Stimulated activated CD8-positive, alpha-beta memory T cell treated with anti-CD3 and anti-CD28 coated beads, Interleukin-7, amount 100 ng/mL, for 48 hours (primary cell): Measurements from ENCODE around the gene ADARB2.
"Not testable (repeated sequence)": the region's sequence is repeated elsewhere in the genome, so short reads cannot be mapped to it uniquely, and the experiment has no call there.

Experiments
- DNase-seq, 2 donors: peaks; one replicate each; pipeline ENCODE4 v3.0.0-alpha.2; 2020; ENCODE audit warnings: low read depth in 1 of 2; ENCODE audit errors: extremely low read depth in 1 of 2

ADARB2 gene

GRCh38 chr10:1552406-1552805, 184.9 kb downstream of the ADARB2 start:
- no peak for DNase-seq

DNA sequence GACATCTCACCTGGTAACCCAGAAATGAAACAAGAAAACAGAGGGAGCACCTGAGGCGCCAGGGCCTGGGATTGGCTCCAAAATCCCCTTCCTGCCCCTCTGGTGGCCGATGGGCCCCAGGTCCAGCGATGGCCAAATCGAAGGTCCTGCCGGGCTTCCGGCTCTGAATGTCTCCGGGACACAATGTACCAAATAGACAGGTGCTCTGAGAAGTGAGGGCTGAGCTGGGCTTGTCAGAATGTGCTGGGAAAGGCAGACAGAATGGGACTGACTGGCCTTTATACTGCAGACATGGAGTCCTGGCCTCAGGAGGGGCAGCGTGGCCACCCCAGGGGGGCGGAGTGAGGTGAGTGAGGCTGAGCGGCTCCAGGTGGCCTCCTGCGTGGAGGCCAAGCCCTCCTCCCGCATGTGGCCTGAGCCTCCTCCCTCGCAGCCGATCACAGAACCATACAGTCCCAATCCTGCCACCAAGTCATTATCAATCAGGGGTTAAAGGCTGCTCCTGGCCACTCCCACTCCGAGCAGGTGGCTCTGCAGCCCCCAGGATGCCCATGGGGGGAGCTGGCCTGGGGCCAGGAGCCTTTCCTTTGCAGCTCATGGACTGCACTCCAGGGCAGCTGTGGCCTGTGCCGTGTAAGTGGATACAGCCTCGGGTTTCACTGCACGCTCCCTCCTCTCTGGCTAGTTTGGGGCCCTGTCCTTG, 185.5 kb downstream of the ADARB2 start:
- DNase-seq: no peak

DNA sequence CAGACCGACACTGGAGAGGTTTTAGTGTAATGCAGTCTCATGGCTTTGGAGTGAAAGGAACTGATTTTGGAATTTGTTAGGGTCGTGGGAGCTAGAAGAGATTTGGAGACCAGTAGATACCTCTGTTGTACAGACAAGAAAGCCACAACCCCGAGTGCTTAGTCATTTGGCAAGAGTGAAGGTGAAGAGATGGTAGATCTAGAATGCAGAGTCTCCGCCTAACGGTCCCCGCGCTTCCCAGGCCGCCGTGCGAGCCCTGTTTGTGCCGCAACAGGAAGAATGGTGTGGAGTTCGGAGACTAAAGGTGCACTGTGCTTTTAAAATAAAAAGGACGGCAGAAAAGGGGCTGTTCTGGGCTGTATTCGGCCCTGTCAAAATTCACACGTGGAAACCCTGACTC, 186.7 kb downstream of the ADARB2 start:
- DNase-seq: no peak

- DNase-seq: no peak
Measured at GRCh38 chr10:1550291-1550595, 187.1 kb downstream of the ADARB2 start.

DNA sequence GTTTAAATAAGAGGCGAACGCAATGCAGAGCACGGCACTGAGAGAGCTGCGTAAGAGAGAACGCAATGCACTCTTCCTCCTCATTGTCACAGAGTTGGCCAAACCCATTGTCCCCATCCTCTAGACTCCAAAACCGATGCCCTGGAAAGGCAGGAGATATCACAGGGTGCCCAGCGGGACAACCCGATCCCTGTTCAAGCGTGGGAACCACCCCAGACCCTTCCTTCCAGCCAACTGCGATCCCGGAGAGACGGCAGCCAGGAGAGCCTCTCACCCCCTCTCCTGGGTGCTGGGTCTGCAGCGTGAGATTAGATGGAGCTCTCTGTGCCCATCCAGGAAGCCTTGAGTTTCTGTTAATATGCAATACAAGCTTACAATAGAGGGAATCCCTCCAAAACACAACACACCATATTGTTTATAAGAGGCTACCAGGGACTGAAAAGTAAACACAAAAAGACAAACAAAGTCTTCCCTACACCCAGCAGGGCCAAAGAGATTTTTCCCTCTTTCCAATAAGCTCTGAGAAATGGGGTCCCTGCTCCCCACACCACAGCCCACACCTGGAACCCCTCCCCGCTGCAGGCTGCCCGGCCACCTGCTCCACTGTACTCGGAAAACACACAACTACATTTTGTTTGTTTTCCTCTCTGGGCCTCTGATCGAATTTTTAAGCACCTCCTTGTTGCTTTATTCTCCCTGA, 187.6 kb downstream of the ADARB2 start:
- DNase-seq: no peak

DNA sequence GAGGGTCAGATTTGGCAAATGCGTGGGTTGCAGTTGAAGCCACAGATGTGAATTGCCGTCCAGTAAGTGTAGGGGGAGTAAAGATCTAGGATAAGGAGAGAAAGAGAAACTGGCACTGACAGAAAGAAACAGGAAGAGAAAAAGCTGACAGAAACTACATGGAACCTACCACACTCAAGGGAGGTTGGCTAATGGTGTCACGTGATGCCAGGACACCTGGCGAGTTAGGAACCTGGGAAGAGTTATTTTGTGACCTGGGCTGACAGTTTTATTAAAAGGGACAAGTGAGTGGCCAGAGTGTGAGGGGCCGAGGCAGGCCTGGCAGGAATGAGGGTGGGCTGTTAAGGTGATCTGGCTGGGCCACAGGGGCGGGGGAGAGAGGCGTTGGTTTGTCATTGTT, 188.7 kb downstream of the ADARB2 start:
- no peak for DNase-seq

GRCh38 chr10:1548146-1548545, 189.2 kb downstream of the ADARB2 start:
- DNase-seq: no peak

GRCh38 chr10:1546431-1547110, 190.8 kb downstream of the ADARB2 start:
- DNase-seq: no peak

GRCh38 chr10:1545524-1545923, 191.8 kb downstream of the ADARB2 start:
- no peak for DNase-seq

- no peak for DNase-seq
Measured at GRCh38 chr10:1544929-1545328, 192.4 kb downstream of the ADARB2 start.

- no peak for DNase-seq
Measured at GRCh38 chr10:1544209-1544673, 193.1 kb downstream of the ADARB2 start.

DNA sequence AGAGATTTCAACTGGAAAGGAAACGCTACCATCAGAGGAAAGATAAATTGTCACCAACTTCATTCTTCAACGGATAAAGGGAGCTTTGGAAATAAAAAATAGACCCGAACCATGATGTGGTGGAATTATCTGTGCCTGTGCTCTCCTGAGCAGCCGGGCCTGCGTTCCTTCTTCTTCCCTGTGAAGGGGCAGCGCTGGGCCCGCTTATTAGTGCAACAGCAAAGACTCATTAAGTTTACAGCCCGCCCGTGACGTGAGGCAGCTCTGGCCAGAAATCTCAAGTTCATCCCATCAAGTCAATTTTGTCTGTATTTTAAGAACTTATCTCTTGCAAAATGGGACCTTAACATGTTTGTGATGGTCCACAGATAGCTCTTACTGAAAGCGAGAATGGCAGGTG, 193.7 kb downstream of the ADARB2 start:
- DNase-seq: no peak

DNA sequence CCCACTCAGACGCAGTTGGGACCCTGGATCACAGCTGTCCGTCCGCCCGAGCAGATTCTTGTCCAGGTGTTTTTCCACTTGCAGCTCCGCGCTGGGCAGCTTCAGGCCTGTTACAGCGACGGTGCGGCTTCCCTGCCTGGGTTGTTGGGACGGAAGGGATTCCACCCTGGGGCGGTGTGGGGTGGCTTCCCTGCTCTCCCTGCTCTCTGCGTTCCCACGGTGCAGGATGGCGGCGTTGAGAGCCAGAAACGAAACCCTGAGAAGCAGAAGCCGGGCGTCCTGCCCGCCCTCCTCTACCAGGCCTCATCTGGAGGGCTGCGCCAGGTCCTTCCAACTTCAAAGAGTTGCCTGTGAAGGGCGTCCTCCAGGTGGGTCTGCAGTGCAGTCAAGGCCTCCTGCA, 194.4 kb downstream of the ADARB2 start:
- no peak for DNase-seq

- DNase-seq: no peak
Measured at GRCh38 chr10:1540144-1540543, 197.2 kb downstream of the ADARB2 start.

DNA sequence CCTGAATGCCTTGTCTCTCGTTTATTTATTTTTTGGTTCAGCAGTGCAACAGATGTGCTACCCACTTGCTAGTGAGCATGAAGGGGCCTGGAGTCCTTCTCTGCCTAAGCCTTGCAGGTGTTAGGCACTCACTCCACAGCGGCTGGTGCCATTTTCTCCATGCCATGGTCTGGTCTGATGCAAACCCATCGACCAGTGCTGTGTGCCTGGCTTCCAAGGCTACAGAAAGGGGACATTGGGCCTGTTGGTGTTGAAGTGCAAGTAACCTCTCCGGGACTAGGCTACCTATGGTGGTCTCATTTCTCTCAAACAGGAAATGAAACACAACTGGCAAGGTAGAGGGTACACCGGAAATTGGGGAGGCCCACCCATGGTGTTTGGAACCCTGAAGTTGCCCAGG, 198.1 kb downstream of the ADARB2 start:
- DNase-seq: no peak

GRCh38 chr10:1538531-1539061, 198.7 kb downstream of the ADARB2 start:
- no peak for DNase-seq

GRCh38 chr10:1538121-1538520, 199.2 kb downstream of the ADARB2 start:
- DNase-seq: no peak

DNA sequence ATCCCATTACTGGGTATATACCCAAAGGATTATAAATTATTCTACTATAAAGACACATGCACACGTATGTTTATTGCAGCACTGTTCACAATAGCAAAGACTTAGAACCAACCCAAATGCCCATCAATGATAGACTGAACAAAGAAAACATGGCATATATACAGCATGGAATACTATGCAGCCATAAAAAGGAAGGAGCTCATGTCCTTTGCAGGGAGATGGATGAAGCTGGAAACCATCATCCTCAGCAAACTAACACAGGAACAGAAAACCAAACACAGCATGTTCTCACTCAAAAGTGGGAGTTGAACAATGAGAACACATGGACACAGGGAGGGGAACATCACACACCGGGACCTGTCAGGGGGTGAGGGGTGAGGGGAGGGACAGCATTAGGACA, 199.9 kb downstream of the ADARB2 start:
- not testable (repeated sequence) for DNase-seq

DNA sequence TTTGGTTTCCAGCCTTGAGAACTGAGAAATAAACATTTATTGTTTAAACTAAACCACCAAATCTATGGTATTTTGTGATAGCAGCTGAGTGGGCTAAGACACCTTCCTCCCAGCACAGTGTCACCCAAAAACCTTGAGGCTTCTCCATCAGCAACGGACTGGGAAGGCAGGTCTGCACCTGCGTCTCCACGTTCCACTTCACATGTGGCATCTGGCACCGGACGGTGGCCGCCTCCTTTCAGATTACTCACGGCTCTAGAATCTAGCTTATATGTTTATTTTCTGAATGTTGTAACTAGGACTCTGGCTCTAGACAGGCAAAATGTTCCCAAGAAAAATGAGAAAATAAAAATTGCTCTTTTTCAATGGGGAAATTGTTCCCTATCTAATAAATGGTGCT, 201.0 kb downstream of the ADARB2 start:
- no peak for DNase-seq

GRCh38 chr10:1535301-1535965, 201.9 kb downstream of the ADARB2 start:
- DNase-seq: no peak

DNA sequence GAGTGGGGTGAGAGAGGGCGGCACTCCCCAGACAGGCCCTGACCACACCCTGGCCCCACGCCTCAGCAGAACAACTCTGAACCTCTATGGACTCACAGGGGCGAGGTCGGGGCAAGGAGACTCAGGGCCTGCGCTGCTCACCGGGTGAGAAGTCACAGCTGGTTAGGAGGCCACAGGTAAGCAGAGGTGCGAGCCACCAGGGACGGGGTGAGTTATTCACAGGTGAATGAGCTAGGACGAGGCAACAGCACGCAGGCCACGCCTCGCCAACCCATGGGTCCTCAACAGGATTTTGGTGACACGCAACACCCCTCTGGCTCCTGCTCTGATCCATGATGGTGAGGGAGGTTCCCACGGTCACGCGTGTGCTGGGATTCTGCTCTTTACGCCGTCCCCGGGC, 202.5 kb downstream of the ADARB2 start:
- no peak for DNase-seq
